ENCODE measurements around the gene VWA3B.
A peak's percentile ranks its signal among the peaks of the same experiment; 100 is the strongest.
"Not testable (repeated sequence)": the region's sequence is repeated elsewhere in the genome, so short reads cannot be mapped to it uniquely, and the experiment has no call there.

The VWA3B gene

DNA sequence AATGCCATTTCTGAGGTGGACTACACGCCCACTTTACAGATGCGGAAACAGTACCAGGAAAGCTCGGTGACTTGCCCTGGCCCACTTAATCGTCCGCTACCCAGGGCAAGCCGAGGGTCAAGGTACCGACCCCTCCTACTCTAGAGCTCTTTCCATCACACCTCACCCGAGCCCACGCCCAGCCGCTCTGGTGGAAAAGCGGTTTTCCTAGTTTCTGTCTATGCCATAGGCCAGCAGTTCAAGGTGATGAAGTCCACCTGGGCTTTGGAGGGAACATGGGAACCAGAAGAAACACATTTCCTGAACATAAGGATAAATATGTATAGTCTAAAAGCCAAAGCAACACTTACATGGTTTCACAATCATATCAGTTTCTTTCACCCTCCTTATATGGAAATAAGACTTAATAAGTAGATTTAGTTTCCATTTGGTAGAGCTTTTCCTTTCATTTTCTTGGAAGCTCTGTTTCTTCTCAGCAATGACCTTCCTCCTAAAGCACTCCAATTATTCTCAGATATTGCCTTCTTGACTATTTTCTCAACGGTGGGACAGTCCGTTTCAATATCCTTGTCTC, 567 bp downstream of the VWA3B start:
- DNase-seq, result no peak

DNA sequence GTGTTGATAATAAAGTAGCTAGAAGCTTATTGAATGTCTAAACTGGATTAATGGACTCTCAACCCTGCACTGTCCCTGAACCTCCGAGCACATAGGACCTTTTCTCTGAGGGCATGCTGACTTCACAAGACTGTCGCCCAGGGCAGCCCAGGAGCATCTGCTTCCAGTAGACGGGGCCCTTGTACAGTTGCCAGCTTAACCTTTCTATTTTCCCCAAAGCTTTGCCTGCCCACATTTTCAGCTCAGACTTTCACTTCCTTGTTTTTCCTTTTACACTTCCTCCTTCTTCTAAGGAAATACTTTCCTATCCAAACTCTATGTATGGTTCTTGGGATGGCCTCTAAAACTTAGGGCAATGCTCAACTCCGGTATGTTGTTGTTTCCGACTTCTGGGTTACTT, 1.3 kb downstream of the VWA3B start:
- DNase-seq, result no peak

DNA sequence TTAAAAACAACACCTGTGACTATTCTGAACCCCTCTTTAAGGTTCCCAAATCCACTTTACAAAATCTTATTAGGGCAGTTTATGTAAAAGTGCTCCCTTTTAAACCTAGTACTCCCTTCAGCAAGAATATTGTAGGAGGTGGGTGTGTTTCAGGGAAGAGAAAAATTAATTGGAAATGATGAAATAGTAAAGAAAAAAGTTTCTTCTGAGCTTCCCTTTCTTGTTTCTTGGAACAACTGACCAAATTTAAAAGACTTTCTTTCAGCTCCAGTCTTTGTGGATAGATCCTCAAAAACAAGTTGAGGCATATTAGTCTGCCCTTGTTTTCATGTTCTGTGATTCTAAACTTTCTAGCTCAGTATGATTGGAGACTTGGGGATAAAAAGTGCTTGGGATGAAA, 3.0 kb downstream of the VWA3B start:
- DNase-seq, result no peak

DNA sequence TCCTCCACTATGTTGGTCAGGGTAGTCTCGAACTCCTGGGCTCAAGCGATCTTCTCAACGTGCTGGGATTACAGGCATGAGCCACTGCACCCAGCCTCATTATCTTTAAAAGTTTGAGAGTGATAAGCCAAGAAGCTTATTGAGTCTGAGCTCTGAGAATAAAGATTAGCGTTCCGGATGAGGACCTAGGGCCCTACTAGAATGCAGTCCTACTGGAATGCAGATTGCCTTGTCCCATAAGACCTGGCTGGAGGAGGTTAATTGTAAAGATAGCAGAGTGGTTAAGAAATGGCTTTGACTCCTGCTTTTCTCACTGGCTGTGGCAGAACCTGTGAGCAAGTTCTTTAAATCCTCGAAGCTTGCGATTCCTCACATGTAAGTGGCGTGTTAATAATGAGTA, 4.0 kb downstream of the VWA3B start:
- no peak for DNase-seq

DNA sequence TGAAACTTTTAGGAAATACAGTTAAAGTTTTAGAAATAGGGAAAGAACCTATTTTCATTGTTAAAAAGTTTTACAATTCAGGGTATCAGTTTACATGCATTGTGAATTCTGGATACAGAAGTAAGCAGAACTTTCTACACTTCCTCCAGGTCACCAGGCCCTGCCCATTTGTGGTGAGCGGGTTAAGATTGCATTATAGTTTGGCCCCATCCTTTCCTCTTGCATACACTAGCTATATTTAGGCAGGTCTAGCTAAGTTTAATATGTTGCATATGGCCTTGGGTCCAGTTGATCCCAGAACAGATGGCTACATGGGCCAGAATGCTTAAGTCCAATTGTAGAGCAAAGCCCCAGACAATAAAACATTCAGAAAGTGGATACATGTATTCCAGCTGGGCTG, 4.8 kb downstream of the VWA3B start:
- no peak for DNase-seq

DNA sequence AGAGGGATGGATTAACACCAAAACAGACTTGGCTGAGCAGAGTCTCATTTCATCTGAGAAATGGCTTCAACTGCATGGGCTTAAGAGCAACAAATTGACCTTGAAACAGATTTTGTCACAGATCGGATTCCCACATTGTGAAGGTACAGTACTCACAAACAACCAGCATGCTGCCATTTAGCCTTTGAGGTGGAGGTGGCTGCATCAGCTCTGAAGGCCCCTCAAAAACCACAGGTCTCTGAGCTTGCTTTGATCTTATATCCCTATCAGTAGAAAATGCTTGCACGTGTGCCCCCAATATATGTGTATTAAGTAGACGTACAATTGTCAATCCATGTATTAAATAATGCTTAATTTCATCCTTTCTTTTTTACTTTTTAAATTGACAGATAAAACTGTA, 6.2 kb downstream of the VWA3B start:
- DNase-seq, result no peak

DNA sequence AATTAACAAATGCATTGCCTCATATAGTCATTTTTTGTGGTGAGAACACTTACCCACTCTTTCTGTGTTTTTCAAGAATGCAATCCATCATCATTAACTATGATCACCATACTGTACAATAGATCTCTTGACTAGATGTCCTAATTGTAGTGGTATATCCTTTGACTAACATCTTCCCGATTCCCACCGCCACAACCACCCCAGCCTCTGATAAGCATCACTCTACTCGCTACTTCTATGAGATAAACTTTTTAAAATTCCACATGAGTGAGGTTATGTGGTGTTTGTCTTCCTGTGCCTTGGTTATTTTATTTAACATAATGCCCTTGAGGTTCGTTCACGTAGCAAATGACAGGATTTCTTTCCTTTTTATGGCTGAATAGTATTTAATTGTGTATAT, 6.6 kb downstream of the VWA3B start:
- DNase-seq, result no peak

DNA sequence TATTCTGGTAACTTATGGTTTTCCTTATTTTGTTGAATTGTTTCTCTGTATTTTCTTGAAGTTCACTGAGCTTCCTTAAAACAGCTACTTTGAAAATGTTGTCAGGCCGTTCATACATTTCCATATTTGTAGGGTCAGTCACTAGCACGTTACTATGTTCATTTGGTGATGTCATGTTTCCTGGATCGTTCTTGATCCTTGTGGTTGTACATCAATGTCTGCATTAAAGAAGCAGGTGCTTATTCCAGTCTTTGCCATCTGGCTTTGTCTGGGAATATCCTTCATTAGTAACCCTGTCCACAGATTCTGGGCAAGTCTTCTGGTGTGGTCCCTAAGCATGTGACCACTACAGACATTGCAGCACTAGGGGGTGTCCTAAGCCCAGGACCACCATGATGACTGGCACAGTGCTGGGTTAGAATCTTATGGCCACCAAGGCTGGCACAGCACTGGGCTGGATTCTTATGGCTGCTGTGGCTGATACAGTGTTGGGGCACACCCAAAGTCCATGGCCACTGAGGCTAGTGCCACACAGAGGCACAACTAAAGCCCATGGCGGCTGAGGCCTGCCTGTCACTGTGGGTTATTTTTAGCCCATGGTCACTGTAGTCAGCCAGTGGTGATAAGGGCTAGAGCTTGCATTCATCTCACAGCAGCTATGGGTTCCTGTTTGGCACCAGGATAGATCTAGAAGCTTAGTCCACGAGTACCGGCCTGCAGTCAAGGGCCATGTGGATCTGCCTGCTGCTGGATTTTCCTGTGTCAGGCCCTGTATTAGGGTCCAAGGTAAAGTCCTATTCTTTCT, 13.2 kb downstream of the VWA3B start:
- no peak for DNase-seq

DNA sequence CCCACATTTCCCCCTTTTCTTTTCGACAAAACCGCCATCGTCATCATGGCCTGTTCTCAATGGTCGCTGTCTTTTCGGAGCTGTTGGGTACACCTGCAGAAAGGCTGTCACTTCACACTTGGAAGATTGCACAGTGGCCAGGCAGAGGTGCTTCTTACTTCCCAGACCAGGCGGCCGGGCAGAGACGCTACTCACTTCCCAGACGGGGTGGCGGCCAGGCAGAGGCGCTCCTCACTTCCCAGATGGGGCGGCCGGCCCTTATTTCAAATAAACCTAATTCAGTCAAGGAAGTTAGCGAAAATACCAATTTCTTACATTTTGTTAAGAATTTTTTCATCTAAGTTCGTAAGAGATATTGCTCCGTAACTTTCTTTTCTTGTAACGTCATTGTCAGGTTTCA, 15.3 kb downstream of the VWA3B start:
- DNase-seq, result not testable (repeated sequence)

DNA sequence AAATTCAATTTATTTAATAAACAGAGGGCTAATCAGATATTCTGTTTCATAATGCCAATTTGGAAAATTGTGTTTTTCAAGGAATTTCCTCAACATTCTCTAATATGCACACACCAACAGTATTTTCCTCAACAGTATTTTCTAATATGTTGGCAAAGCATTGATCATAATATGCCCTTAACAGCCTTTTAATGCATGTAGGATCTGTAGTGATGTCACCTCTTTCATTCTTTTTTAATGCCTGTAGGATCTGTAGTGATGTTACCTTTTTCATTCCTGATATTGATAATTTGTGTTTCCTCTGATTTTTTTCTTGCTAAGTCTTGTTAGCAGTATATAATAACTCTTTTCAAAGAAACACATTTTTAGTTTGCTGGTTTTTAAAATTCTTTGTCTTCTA, 15.9 kb downstream of the VWA3B start:
- DNase-seq, result no peak

DNA sequence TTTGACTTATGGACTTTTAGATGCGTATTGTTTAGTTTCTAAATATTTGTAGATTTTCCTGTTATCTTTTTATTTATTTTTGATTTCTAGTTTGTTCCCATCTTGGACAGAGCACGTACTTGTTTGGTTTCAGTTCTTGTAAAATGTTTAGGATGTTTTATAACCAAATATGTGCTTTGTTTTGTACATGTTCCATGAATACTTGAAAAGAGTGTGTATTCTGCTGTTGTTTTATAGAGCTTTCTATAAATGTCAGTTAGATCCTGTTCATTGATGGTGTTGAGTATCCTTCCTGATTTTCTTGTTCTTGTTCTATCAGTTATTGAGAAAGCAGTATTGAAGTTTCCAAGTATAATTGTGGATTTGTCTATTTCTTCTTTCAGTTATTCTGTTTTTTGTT, 21.1 kb downstream of the VWA3B start:
- no peak for DNase-seq

DNA sequence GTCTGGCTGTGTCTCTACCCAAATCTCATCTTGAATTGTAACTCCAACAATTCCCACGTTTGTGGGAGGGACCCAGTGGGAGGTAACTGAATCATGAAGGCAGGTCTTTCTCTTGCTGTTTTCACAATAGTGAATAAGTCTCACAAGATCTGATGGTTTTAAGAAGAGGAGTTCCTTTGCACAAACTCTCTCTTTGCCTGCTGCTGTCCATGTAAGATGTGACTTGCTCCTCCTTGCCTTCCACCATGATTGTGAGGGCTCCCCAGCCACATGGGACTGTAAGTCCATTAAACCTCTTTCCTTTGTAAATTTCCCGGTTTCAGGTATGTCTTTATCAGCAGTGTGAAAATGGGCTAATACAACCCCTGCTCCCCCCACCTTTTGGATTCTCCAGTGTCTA, 23.8 kb downstream of the VWA3B start:
- no peak for DNase-seq

DNA sequence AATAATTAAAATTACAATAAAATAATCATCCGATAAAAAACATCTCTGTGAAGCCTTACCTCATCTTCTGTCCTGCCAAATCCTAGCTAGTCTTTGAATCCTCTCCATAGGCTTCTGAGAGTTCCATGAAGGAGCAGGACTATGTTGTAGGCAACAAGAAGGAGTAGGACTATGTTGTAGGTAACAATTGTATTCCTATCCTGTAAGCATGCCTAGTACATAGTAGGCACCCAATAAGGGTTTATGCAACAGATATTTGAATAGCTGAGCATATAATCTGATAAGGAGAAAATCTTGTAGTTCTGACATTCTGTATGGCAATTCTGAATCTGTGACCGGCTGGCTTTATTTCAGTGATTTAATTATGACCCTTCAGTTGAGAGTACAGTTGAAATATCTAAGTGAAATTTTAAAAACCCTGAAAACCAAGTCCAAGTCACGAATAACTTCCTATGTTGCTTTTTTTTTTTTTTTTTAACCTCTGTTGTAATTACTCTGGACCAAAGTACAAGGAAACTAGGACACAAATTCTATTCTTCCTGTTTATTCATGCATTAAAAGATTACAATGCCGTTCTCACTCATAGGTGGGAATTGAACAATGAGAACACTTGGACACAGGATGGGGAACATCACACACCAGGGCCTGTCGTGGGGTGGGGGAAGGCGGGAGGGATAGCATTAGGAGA, 27.8 kb downstream of the VWA3B start:
- DNase-seq, result no peak

DNA sequence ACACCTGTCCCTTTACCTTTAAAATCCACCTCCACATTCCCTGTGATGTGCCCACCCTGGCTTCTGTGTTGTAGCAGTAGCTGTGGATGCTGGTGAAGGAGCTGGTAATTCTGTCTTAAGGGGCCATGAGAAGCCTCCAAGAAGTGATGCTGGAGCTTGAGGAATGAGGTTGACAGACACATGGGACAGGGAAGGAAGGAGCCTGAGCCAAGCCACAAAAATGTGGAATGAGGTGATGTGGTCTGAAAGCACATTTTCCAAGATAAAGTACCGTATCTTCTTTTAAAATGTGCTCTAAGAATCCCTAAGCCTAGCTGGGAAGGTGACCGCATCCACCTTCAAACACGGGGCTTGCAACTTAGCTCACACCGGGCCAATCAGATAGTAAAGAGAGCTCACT, 31.2 kb downstream of the VWA3B start:
- peak; percentile 84 for DNase-seq

DNA sequence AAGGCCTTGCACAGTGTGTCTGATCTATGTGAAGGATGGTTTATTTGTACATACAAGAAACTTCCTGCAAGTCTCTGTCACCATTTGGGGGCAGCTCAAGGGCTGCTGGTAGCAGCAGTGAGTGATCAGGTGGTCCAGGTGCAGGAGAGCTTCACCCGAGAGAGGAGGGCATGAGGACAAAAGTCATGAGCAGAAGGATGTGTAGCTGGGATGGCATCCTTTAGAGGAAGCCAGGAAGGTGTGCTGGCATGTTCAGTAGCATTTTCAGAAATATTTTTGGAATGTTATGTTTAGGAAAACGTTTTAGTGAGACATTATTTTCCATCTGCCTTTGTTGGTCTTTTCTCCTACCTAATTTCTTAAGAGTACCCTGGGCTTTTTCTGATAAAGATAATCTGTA, 31.9 kb downstream of the VWA3B start:
- no peak for DNase-seq

DNA sequence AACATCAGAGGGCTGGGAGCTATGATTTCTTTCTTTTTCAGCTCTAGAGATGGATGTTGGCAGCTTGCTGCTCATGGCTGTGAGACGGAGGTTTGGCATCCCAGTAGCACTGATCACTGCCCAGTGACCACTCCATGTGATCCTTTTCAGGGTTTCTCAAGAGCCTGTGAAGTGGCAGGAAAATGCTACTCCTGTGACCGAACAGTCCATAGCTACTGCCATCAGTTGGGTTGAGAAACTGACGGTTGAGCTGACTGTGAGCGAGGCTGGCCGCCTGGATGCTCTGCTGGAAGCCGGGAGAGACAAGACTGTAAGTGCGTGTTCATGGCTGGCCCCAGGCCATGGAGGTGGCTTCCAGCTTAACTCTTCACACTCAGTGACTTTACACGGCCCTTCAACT, 34.2 kb downstream of the VWA3B start:
- no peak for DNase-seq

DNA sequence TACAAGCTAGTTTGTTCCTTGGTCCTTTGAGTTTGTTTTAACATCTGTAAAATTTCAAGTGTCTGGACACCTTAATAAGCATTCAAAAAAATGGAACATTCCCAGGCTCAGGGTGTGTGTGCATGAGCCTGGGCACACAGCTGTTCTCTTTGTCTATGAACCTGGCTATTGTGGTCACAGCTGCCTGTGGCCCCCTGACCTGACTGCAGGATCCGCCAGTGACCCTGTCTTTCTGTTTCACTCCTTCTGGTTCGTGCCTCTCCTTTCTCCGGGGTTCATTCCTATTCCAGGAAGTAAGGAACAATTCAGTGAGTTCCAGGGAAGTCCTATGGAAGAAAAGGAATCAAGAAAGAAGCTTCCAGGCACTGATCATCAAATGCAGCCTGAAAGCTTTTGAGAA, 35.6 kb downstream of the VWA3B start:
- DNase-seq, result no peak

DNA sequence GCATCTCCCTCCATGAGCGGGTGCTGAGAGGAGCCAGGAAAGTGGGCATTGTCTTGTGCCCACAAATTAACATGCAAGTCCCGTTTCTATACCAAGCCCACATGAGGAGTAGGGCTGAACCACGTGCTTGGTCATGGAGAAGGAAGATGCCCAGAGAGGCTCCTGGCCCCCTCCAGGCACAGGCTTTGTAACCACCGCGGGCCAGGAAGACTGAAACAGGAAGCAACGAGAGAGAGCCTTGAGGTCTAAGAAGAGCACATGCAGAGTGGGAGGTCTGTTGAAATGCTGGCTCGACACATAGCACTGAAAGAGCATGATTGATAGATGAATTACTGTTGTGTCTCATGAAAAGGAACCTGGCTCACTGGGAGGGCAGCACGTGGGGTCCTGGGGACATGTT, 36.3 kb downstream of the VWA3B start:
- no peak for DNase-seq

DNA sequence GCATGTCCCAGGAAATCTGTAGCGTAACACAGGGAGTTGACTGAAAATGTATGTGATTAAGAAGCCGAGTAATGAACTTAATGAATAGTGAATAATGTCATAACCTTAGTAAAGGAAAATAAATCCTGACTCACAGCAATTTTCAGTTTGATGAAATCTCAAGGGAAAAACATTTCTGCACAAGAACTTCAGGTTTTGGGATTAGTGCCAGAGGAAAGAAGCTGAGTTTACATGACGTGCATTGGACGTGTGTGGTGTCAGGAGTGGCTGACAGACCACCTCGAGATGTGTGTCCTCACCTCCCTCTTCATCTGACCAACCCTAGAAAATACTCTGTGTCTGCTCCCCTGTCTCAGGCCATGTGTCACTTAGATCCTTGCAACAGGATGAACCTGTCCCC, 39.1 kb downstream of the VWA3B start:
- DNase-seq, result peak; percentile 53

DNA sequence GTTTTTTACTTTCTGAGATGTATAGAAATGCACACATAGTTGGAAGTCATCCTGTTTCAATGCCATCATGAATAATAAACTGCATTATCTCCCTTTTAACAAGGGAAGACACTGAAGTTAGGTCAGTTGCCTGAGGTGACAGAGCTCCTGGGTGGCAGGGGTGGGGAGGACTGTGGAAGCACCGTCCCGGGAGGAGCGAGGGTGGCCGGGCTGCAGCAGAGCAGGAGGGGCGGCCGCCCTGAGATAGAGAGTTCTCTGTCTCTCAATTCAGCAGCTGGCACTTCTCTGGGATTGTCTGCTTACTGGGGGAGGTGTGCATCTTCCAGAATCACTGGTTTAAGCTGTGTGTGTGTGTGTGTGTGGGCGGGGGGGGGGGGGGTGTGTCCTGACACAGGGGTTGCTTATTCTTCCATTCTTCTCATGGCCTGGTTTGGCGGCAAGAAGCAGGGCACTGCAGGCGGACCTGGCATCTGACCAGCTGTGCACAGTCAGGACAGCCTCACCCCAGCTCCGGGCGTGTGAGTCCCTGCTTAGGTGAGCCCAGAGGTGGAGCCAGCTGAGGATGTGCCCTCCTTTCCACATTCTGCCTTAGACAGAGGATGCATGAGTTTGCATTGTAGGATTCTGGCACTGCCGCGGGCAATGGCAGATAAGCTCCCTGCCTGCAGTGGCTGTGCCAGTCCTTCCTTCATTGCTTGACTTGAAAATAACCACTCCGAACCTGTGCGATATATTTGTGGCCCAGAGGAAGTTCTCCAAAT, 40.4 kb downstream of the VWA3B start:
- DNase-seq, result no peak

DNA sequence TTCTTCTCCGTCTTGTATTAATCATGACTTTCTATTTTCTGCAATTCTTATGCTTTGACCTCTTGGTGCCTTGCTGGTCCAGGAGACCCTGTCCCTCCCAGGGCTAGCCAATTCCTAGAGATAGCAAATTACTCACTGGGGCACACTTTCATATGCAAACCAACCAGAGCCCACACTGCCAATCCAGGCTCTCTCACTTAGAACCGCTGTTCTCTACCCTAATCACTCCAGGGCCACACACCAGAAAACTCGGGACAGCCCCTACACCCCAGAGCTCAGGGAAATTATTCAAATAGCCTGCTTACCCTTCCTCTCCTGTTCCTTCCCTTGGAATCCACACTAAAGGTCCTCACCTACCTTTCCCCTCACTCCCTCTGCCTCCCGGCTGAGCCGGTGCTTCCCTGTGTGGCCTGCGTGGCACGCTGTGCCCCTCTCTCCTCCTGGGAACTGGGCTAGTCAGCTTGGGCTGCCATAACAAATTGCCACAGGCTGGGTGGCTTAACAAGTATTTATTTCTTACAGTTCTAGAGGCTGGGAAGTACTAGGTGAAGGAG, 41.7 kb downstream of the VWA3B start:
- no peak for DNase-seq

DNA sequence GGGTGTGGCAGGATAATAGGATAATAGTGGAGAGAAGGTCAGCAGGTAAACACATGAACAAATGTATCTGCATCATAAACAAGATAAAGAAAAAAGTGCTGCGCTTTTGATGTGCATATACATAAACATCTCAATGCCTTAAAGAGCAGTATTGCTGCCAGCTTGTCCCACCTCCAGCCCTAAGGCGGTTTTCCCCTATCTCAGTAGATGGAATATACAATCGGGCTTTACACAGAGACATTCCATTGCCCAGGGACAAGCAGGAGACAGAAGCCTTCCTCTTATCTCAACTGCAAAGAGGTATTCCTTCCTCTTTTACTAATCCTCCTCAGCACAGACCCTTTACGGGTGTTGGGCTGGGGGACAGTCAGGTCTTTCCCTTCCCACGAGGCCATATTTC, 43.1 kb downstream of the VWA3B start:
- not testable (repeated sequence) for DNase-seq

Data from fibroblast of upper back skin (primary cell).